ENCODE data around the gene NXPH1. TPM values are rescaled to one million over a fixed set of nuclear protein-coding genes. Genes with fewer than 3 reads are reported as not detected.
A peak's percentile ranks its signal among the peaks of the same experiment; 100 is the strongest.

NXPH1 gene
- total and polyA plus RNA-seq, 8 donors = 0.11 TPM; not detected in 7

- TF ChIP-seq CTCF (IDR thresholded peaks at IDR 0.05) = no peak
- Histone ChIP-seq H3K27me3 (peaks cover 76 to 99% of the 10 kb centered on the region in 2 donors), H3K9me3 (no peaks in the 10 kb centered on the region), H3K27ac (no peak overlapping the region), H3K4me1 (no peaks in the 10 kb centered on the region), H3K4me3 (no peak overlapping the region), H3K36me3 (no peaks in the 10 kb centered on the region)
- ATAC-seq (no peak), DNase-seq (peak in 1 of 4 donors; percentile 17)
- intact Hi-C loops (cut with DNase I) = no loop called here
Measured at GRCh38 chr7:8435590-8436545, 2.5 kb downstream of the NXPH1 start.

- intact Hi-C loops (cut with DNase I) = no loop called here
- peaks cover 82 to 100% of the 10 kb centered on the region in 2 donors for H3K27me3 ChIP-seq
Measured at GRCh38 chr7:8436965-8437364, 3.6 kb downstream of the NXPH1 start.

GRCh38 chr7:8437606-8438005 is 4.2 kb downstream of the NXPH1 start:
- Histone ChIP-seq H3K36me3 (no peaks in the 10 kb centered on the region), H3K9me3 (no peaks in the 10 kb centered on the region), H3K27ac (no peak overlapping the region), H3K4me1 (peaks cover 0 to under 1% of the 10 kb centered on the region in 2 donors), H3K27me3 (peaks cover 88 to 100% of the 10 kb centered on the region in 2 donors), H3K4me3 (no peak overlapping the region)
- no peak for ATAC-seq
- intact Hi-C loops (cut with DNase I) = no loop called here
- no peak for DNase-seq
- TF ChIP-seq CTCF (IDR thresholded peaks at IDR 0.05) = no peak

More at GRCh38 chr7:8436965-8437364, 3.6 kb downstream of the NXPH1 start:
- peak in 2 of 4 donors; percentile 56 to 81 for DNase-seq
- peak; percentile 81 for ATAC-seq
- Histone ChIP-seq H3K36me3 (no peaks in the 10 kb centered on the region), H3K4me3 (no peak overlapping the region), H3K9me3 (no peaks in the 10 kb centered on the region), H3K4me1 (no peaks in the 10 kb centered on the region), H3K27ac (no peak overlapping the region)
- TF ChIP-seq CTCF (IDR thresholded peaks at IDR 0.05) = peak; percentile 21 to 39

GRCh38 chr7:8440670-8441069 is 7.3 kb downstream of the NXPH1 start:
- Histone ChIP-seq H3K27ac (no peak overlapping the region), H3K4me3 (no peak overlapping the region), H3K27me3 (peaks cover 82 to 100% of the 10 kb centered on the region in 2 donors), H3K36me3 (no peaks in the 10 kb centered on the region), H3K4me1 (peaks cover 0 to 6% of the 10 kb centered on the region in 2 donors), H3K9me3 (no peaks in the 10 kb centered on the region)
- intact Hi-C loops (cut with DNase I) = no loop called here
- ATAC-seq (no peak), DNase-seq (no peak)
- no peak for TF ChIP-seq CTCF (IDR thresholded peaks at IDR 0.05)

Measured in left lung (tissue), 10 donors.